DND-41 (cell line): ENCODE results near the gene CENPP.

Source experiments
- CTCF ChIP-seq: IDR thresholded peaks from 2 replicates; pipeline ENCODE4 v1.5.1; 2012; ENCODE audit warnings: borderline replicate concordance, low read length, moderate library complexity, mild to moderate bottlenecking; ENCODE audit not compliant: poor library complexity, severe bottlenecking; ENCODE audit errors: extremely low read depth
- EZH2 ChIP-seq: IDR thresholded peaks from 3 replicates; pipeline ENCODE4 v1.6.1; 2012; ENCODE audit warnings: borderline replicate concordance, low read depth, mild to moderate bottlenecking, moderate library complexity, low read length, inconsistent platforms; ENCODE audit not compliant: severe bottlenecking

- TF ChIP-seq CTCF (no peak), EZH2 (no peak)
Observed at GRCh38 chr9:92480291-92480771, 154.6 kb downstream of the CENPP start.
